Measurements from ENCODE around the gene KLK15. TPM values are rescaled to one million over a fixed set of nuclear protein-coding genes. Genes with fewer than 3 reads are reported as not detected.

The KLK15 gene
- total RNA-seq, 4 donors from 2014 or later: not detected

DNA sequence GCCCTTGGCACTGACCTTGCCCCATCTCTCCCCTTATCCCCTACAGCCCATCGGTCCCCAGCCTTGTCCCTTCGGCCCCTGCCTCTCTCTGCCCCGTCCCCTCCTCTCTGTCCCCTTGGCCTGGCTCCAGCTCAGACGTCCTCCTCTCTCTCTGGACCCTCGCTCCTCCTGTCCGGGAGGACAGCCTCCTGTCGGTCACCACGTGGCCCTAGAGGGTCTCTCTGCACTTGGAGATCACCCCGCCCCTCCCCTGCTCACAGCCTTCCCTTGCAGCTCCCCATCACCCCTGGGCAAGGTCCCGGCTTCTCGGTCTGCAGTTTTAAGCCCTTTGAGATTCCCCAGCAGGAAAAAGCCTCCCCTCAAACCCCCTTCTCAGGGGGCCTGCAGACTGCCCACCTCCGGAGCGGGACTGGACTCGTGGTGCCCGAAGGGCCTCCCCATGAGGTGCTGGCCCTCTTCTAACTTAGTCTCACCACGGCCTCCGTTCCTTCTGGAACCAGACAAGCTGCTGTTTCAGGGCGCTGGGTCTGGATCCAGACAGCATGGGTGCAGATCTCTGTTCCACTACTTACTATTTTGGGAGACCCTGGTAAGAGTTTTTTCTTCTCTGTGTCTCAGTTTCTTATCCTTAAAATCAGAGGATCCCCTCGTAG, 3.3 kb upstream of the KLK15 start:
- intact Hi-C loops (cut with DNase I; ENCODE audit: low total_unique reads): no loop called here
- no peak overlapping the region for H3K4me3 ChIP-seq (ENCODE audit: low read depth, poor library complexity, severe bottlenecking)
- TF ChIP-seq POLR2A (IDR thresholded peaks at IDR 0.05): no peak
- TF ChIP-seq, protein P1, sequence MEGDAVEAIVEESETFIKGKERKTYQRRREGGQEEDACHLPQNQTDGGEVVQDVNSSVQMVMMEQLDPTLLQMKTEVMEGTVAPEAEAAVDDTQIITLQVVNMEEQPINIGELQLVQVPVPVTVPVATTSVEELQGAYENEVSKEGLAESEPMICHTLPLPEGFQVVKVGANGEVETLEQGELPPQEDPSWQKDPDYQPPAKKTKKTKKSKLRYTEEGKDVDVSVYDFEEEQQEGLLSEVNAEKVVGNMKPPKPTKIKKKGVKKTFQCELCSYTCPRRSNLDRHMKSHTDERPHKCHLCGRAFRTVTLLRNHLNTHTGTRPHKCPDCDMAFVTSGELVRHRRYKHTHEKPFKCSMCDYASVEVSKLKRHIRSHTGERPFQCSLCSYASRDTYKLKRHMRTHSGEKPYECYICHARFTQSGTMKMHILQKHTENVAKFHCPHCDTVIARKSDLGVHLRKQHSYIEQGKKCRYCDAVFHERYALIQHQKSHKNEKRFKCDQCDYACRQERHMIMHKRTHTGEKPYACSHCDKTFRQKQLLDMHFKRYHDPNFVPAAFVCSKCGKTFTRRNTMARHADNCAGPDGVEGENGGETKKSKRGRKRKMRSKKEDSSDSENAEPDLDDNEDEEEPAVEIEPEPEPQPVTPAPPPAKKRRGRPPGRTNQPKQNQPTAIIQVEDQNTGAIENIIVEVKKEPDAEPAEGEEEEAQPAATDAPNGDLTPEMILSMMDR (IDR thresholded peaks at IDR 0.05): no peak
- DNase-seq (ENCODE audit: low spot score in 2 of 2): no peak
- WGBS, 2 donors: 28 to 34% methylated on average over 19 of the region's 19 CpGs

DNA sequence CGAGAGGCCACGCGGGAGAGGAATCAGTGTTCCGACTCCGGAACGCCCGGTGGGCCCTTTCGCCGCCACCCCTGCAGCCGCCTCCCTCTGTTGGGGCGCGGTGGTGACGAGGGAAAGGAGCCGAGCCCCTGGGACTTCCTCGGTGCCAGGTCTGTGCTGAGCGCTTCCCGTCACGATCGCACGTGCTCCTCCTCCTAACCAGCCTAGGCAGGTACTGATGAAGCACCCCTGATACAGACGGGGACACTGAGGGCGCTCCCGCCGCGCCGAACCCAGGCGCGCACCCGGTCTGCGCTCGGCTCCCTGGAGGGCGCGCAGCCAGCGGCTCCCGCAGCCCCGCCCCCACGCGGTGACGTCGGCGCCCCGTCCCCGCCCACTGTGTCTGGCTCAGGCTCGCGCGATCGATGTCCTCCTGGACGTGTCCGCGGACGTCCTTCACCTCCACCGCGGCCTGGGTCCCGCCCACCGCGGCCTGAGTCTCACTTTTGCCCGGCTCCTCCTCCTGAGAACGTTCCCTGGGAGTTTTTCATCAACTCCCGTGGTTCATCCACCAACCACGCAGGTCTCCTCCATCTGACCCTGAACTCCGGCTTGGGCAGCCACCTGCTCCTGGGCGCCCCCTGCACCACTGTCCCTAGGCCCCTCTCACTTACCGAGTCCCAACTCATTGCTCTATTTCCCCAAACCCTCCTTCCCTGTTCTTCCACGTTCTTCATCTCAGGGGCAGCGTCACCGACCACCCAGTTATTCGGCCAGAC, 2.6 kb upstream of the KLK15 start:
- intact Hi-C loops (cut with DNase I; ENCODE audit: low total_unique reads): no loop called here
- WGBS, 2 donors: 3 to 5% methylated on average over 32 to 48 of the region's 67 CpGs
- H3K4me3 ChIP-seq (ENCODE audit: low read depth, poor library complexity, severe bottlenecking): peak overlapping the region; percentile 17
- peak in 1 of 2 donors; percentile 89 for DNase-seq (ENCODE audit: low spot score in 2 of 2)
- TF ChIP-seq, protein P1 (IDR thresholded peaks at IDR 0.05): no peak
- TF ChIP-seq POLR2A (IDR thresholded peaks at IDR 0.05): no peak

DNA sequence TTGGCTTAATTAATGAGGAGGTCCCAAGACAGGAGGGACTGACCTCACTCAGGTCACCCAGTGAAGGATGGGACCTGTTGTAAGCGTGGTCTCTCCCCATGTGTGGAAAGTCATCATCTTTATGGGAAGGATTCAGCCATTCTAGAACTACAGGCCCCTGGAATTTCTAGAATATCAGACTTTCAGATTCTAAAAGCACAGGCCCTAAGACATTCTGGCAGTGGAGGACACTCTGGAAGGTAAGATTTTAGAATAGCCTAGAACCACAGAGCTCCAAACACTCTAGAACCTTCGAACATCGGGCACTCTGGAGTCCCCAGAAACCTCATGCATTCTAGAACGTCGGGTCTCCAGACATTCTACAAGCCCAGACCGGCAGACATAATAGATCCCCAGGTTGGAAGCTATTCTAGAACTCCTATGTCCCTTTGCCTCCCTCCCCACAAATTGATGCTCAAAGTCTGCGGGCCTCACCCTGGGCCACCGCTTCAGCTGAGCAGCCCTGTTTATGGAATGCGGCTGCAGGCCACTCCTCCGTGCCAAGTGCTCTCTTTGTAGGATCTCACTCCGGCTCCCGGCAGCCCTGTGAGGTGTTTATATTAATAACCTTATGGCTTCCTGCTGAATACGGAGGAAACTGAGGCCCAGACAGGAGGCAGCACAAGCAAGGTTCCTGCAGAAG, 1.9 kb upstream of the KLK15 start:
- no peak for DNase-seq (ENCODE audit: low spot score in 2 of 2)
- 25 to 28% methylated on average over 13 of the region's 13 CpGs for WGBS, 2 donors
- peak overlapping the region; percentile 17 for H3K4me3 ChIP-seq (ENCODE audit: low read depth, poor library complexity, severe bottlenecking)
- no peak for TF ChIP-seq POLR2A (IDR thresholded peaks at IDR 0.05)
- TF ChIP-seq, protein P1 (IDR thresholded peaks at IDR 0.05): no peak
- intact Hi-C loops (cut with DNase I; ENCODE audit: low total_unique reads): no loop called here

DNA sequence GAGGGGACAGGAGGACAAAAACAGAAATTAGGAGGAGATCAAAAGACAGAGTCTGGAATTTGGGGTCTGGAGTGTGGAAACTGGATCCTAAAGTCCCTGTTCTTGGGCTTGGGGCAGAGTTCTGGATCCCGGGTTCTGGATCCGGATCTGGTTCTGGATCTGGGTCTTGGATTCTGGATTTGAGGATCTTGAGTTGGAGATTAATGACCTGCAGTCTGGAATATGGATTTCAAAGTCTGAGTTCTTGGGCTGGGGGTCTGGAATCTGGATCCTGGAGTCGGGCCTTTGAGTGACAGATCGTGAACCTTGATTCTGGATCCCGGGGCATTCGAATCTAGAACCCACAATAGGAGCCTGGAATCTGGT, 411 bp upstream of the KLK15 start:
- intact Hi-C loops (cut with DNase I; ENCODE audit: low total_unique reads): no loop called here
- no peak for DNase-seq (ENCODE audit: low spot score in 2 of 2)
- no peak overlapping the region for H3K4me3 ChIP-seq (ENCODE audit: low read depth, poor library complexity, severe bottlenecking)
- WGBS, 2 donors: 91% methylated on average over 6 of the region's 6 CpGs
- TF ChIP-seq, protein P1 (IDR thresholded peaks at IDR 0.05): no peak
- no peak for TF ChIP-seq POLR2A (IDR thresholded peaks at IDR 0.05)

DNA sequence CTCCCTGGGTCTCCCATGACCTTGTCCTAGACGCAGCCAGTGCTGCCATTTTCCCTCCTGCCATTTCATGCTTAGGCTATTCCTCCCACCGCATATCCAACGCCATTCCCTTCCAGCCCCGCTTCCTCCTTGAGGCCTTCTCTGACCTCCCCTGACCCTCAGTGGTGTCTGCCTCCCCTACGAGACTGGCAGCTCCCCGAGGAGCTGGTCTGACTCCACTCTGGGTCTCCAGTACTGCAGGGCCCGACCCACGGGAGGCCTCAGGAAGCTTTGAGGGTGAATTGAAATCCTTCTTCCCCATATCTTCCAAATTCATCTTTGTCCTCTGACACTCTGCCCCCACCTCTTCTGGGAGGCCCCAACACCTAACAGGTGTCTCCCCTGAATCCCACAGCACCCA, 708 bp downstream of the KLK15 start:
- intact Hi-C loops (cut with DNase I; ENCODE audit: low total_unique reads): no loop called here
- H3K4me3 ChIP-seq (ENCODE audit: low read depth, poor library complexity, severe bottlenecking): no peak overlapping the region
- TF ChIP-seq POLR2A (IDR thresholded peaks at IDR 0.05): no peak
- TF ChIP-seq, protein P1 (IDR thresholded peaks at IDR 0.05): no peak
- 87 to 91% methylated on average over 8 of the region's 8 CpGs for WGBS, 2 donors
- DNase-seq (ENCODE audit: low spot score in 2 of 2): no peak
